CD4-positive, alpha-beta T cell treated with Interleukin-4 for 1 hour (primary cell): ENCODE results near the gene NUBPL.
"Not testable (repeated sequence)": the region's sequence is repeated elsewhere in the genome, so short reads cannot be mapped to it uniquely, and the experiment has no call there.

Experiments
- DNase-seq, 2 donors: peaks; one replicate each; pipeline ENCODE4 v3.0.0-alpha.2; 2020 to 2022

Gene NUBPL

GRCh38 chr14:31827325-31827724 is 266.1 kb downstream of the NUBPL start:
- DNase-seq, result no peak

GRCh38 chr14:31828946-31829868 is 268.0 kb downstream of the NUBPL start:
- DNase-seq, result no peak

- no peak for DNase-seq
These were observed 273.4 kb downstream of the NUBPL start for GRCh38 chr14:31834616-31835015.

- no peak for DNase-seq
These were observed 273.8 kb downstream of the NUBPL start for GRCh38 chr14:31835049-31835448.

GRCh38 chr14:31837031-31837430 is 275.8 kb downstream of the NUBPL start:
- DNase-seq, result no peak

GRCh38 chr14:31842899-31843298 is 281.7 kb downstream of the NUBPL start:
- DNase-seq, result no peak

GRCh38 chr14:31843361-31844091 is 282.3 kb downstream of the NUBPL start:
- no peak for DNase-seq

- no peak for DNase-seq
These were observed 293.4 kb downstream of the NUBPL start for GRCh38 chr14:31854508-31855075.

- DNase-seq, result no peak
These were observed 294.1 kb downstream of the NUBPL start for GRCh38 chr14:31855262-31855661.

- DNase-seq, result not testable (repeated sequence)
These were observed 294.8 kb downstream of the NUBPL start for GRCh38 chr14:31856003-31856402.

- DNase-seq, result no peak
These were observed 297.7 kb downstream of the NUBPL start for GRCh38 chr14:31858868-31859267.

- no peak for DNase-seq
These were observed 304.0 kb downstream of the NUBPL start for GRCh38 chr14:31864937-31865855.

GRCh38 chr14:31867570-31867969 is 306.4 kb downstream of the NUBPL start:
- DNase-seq, result no peak

GRCh38 chr14:31868096-31868495 is 306.9 kb downstream of the NUBPL start:
- DNase-seq, result peak in 1 of 2 donors; percentile 10

GRCh38 chr14:31876741-31877140 is 315.5 kb downstream of the NUBPL start:
- no peak for DNase-seq

- DNase-seq, result no peak
These were observed 316.1 kb downstream of the NUBPL start for GRCh38 chr14:31877255-31877798.

GRCh38 chr14:31879661-31880348 is 318.6 kb downstream of the NUBPL start:
- DNase-seq, result no peak

GRCh38 chr14:31880935-31881334 is 319.7 kb downstream of the NUBPL start:
- no peak for DNase-seq

- no peak for DNase-seq
These were observed 320.5 kb downstream of the NUBPL start for GRCh38 chr14:31881531-31882310.

- DNase-seq, result no peak
These were observed 323.0 kb downstream of the NUBPL start for GRCh38 chr14:31884238-31884637.
